AG04450 (cell line): ENCODE data around the gene CNGB1. TPM values are rescaled to one million over a fixed set of nuclear protein-coding genes. Genes with fewer than 3 reads are reported as not detected.
"Not testable (repeated sequence)": the region's sequence is repeated elsewhere in the genome, so short reads cannot be mapped to it uniquely, and the experiment has no call there.

ENCODE experiments used
- CTCF ChIA-PET: fragments of 300-600, 350-600 bp; formaldehyde crosslinking; extraction: SDS; loops from one replicate; lab custom pipeline; 2022; ENCODE audit warnings: antibody characterized with exemption, inconsistent platforms; lab: Charles Lee
- POLR2A ChIA-PET: fragments of 350-600 bp; formaldehyde crosslinking; extraction: SDS; loops from one replicate; lab custom pipeline; 2021; ENCODE audit warnings: antibody characterized with exemption, inconsistent platforms; lab: Yijun Ruan, JAX
- DNase-seq: peaks from one replicate; pipeline ENCODE4 v3.0.0-alpha.2; 2011; ENCODE audit warnings: low read depth, low spot score
- H3K27ac ChIP-seq: one replicate; pipeline ENCODE4 v1.5.1; 2012; ENCODE audit warnings: low read depth, low read length, control low read depth
- H3K27me3 ChIP-seq: one replicate; pipeline ENCODE4 v1.6.0; 2012; ENCODE audit warnings: low read length; ENCODE audit not compliant: control insufficient read depth, insufficient read depth
- H3K4me3 ChIP-seq: 2 replicates; pipeline ENCODE4 v1.5.1; 2011; ENCODE audit warnings: mild to moderate bottlenecking, low read depth, low read length, control low read depth
- H3K9me3 ChIP-seq: 2 replicates; pipeline ENCODE4 v1.5.1; 2012; ENCODE audit warnings: low read length; ENCODE audit not compliant: control insufficient read depth, insufficient read depth
- polyA plus RNA-seq: library from polyadenylated mRNA; depleted of rRNA; stranded (reverse); fragments of >200 nt; gene quantifications from 2 replicates; pipeline ENCODE4 v1.2.3, GENCODE V29; 2011
- TF ChIP-seq, protein P1 (sequence below): IDR thresholded peaks from 2 replicates; pipeline ENCODE4 v1.5.1; 2011; ENCODE audit warnings: low read depth, low read length, control low read depth, inconsistent platforms

The CNGB1 gene
- polyA plus RNA-seq, 1 experiment, result not detected

DNA sequence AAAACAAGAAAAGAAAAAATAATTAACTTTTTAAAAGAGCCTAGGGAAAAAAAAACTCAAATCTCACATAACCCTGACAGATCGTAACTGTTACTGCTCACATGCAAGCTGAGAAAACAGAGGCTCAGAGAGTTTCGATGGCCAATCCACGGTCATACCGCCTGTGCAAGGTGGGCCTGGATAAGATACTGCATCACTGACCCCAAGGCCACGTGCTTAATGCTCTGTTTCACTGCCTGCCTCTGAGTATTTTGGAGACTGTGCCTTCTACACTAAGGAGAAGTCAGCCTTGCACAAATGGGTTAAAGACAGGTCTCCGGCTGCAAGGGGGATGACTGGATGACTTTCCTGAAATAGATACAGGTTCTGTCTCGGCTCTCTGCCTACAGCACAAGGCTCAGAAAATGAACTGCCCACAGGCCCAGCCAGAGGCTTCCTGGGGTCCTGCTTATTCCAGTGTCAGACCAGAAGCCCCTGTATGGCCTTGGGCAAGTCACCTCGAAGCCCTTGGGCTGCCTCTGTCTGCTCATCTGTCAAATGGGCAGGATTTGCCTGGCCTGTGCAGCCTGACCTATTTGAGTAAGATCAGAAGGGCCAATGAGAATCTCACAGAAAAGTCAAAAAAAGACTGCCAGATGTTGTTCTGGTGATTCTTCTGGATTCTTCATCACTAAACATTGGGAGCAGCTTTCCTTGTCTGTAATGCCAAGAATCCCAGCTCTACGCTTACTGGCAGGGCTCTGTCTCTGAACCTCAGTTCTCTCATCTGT lies 25.8 kb downstream of the CNGB1 start:
- TF ChIP-seq, protein P1, sequence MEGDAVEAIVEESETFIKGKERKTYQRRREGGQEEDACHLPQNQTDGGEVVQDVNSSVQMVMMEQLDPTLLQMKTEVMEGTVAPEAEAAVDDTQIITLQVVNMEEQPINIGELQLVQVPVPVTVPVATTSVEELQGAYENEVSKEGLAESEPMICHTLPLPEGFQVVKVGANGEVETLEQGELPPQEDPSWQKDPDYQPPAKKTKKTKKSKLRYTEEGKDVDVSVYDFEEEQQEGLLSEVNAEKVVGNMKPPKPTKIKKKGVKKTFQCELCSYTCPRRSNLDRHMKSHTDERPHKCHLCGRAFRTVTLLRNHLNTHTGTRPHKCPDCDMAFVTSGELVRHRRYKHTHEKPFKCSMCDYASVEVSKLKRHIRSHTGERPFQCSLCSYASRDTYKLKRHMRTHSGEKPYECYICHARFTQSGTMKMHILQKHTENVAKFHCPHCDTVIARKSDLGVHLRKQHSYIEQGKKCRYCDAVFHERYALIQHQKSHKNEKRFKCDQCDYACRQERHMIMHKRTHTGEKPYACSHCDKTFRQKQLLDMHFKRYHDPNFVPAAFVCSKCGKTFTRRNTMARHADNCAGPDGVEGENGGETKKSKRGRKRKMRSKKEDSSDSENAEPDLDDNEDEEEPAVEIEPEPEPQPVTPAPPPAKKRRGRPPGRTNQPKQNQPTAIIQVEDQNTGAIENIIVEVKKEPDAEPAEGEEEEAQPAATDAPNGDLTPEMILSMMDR, result no peak
- Histone ChIP-seq H3K27ac (no peak overlapping the region), H3K27me3 (peaks cover 14% of the 10 kb centered on the region), H3K9me3 (no peaks in the 10 kb centered on the region; the same call in 1 of the 2 replicates), H3K4me3 (no peak overlapping the region)
- ChIA-PET POLR2A (interaction anchor here (0.7 kb wide), 1 partner anchor 51 kb away, joined by 4 read pairs; no protein-coding TSS in a partner anchor), CTCF (no interaction called here)
- no peak for DNase-seq

- H3K4me3 ChIP-seq, POLR2A ChIA-PET, H3K27ac ChIP-seq, DNase-seq, H3K9me3 ChIP-seq: not testable (repeated sequence)
- peaks cover 14% of the 10 kb centered on the region for H3K27me3 ChIP-seq
- CTCF ChIA-PET, result interaction anchor here (0.9 kb wide), 1 partner anchor 38 kb away, joined by 3 read pairs; no protein-coding TSS in a partner anchor
Measured at GRCh38 chr16:57943381-57943780, 27.5 kb downstream of the CNGB1 start.

GRCh38 chr16:57941901-57942300 lies 29.0 kb downstream of the CNGB1 start:
- peaks cover 13% of the 10 kb centered on the region for H3K27me3 ChIP-seq
- H3K4me3 ChIP-seq, CTCF ChIA-PET, DNase-seq, POLR2A ChIA-PET, H3K27ac ChIP-seq, H3K9me3 ChIP-seq: not testable (repeated sequence)

GRCh38 chr16:57941016-57941664 lies 29.8 kb downstream of the CNGB1 start:
- TF ChIP-seq, protein P1, result no peak
- Histone ChIP-seq H3K4me3 (no peak overlapping the region), H3K9me3 (no peaks in the 10 kb centered on the region; the same call in 1 of the 2 replicates), H3K27me3 (peaks cover 13% of the 10 kb centered on the region), H3K27ac (no peak overlapping the region)
- DNase-seq, result no peak
- ChIA-PET POLR2A (no interaction called here), CTCF (no interaction called here)

- POLR2A ChIA-PET, result no interaction called here
- CTCF ChIA-PET, result no interaction called here
- Histone ChIP-seq H3K27ac (no peak overlapping the region), H3K4me3 (no peak overlapping the region), H3K9me3 (no peaks in the 10 kb centered on the region; the same call in 1 of the 2 replicates), H3K27me3 (peaks cover 13% of the 10 kb centered on the region)
- TF ChIP-seq, protein P1, result no peak
- DNase-seq, result no peak
Measured at GRCh38 chr16:57940382-57940966, 30.5 kb downstream of the CNGB1 start.
